HFFc6 (cell line): ENCODE results near the gene ZMAT2. TPM values are rescaled to one million over a fixed set of nuclear protein-coding genes. Genes with fewer than 3 reads are reported as not detected.

Source experiments
- DNase-seq: peaks from one replicate; pipeline ENCODE4 v3.0.0-alpha.2; 2018
- H3K27ac Mint-ChIP-seq: 2 replicates; pipeline ENCODE4 v1.8.0; 2020; ENCODE audit warnings: mild to moderate bottlenecking, mixed read lengths
- H3K27me3 Mint-ChIP-seq: 2 replicates; pipeline ENCODE4 v1.8.0; 2021; ENCODE audit warnings: mild to moderate bottlenecking, moderate library complexity, mixed read lengths; ENCODE audit not compliant: insufficient read depth
- H3K36me3 Mint-ChIP-seq: 2 replicates; pipeline ENCODE4 v1.8.0; 2021; ENCODE audit warnings: low read depth, mixed read lengths
- H3K4me1 Mint-ChIP-seq: 2 replicates; pipeline ENCODE4 v1.8.0; 2020; ENCODE audit warnings: low read depth, mixed read lengths
- H3K4me3 Mint-ChIP-seq: 2 replicates; pipeline ENCODE4 v1.8.0; 2020; ENCODE audit warnings: mild to moderate bottlenecking, moderate library complexity, mixed read lengths
- H3K9me3 Mint-ChIP-seq: 2 replicates; pipeline ENCODE4 v1.8.0; 2020; ENCODE audit warnings: mild to moderate bottlenecking, mixed read lengths
- CTCF ChIP-seq: fragments of 200-600 bp; sonication (generic); IDR thresholded peaks from 2 replicates; pipeline ENCODE4 v1.5.0; 2021; ENCODE audit warnings: antibody characterized with exemption, mild to moderate bottlenecking
- total RNA-seq, 6 experiments: library from RNA; stranded (reverse); fragmentation: NEBNext Ultra II Directional; extraction: Animal tissue kit (Norgen Biotek cat#: 25700); gene quantifications; 2 replicates in 1 of 6; 3 replicates in 5 of 6; pipeline ENCODE4 v1.2.3, GENCODE V29; 2021

Gene ZMAT2
- total RNA-seq, 6 experiments from 2014 or later: 59.1 to 68.5 (median 63.8) TPM

- no peak overlapping the region for H3K27ac Mint-ChIP-seq
- H3K27me3 Mint-ChIP-seq: no peaks in the 10 kb centered on the region; the same call in 1 of the 2 replicates
- H3K4me3 Mint-ChIP-seq: no peak overlapping the region
- no peaks in the 10 kb centered on the region for H3K4me1 Mint-ChIP-seq
- no peak for DNase-seq
- no peaks in the 10 kb centered on the region for H3K9me3 Mint-ChIP-seq
- no peak for TF ChIP-seq CTCF
- H3K36me3 Mint-ChIP-seq: peaks cover 5% of the 10 kb centered on the region; the same call in 1 of the 2 replicates
Measured at GRCh38 chr5:140677947-140678346, 22.3 kb upstream of the ZMAT2 start.

- Mint-ChIP-seq H3K27me3 (no peaks in the 10 kb centered on the region; the same call in 1 of the 2 replicates), H3K27ac (no peak overlapping the region), H3K9me3 (no peaks in the 10 kb centered on the region), H3K4me1 (no peaks in the 10 kb centered on the region), H3K36me3 (peaks cover 9% of the 10 kb centered on the region; the same call in 1 of the 2 replicates), H3K4me3 (no peak overlapping the region)
- TF ChIP-seq CTCF: no peak
- no peak for DNase-seq
Measured at GRCh38 chr5:140678993-140679392, 21.3 kb upstream of the ZMAT2 start.

GRCh38 chr5:140690376-140690932 lies 9.8 kb upstream of the ZMAT2 start:
- no peak for TF ChIP-seq CTCF
- Mint-ChIP-seq H3K27ac (peak overlapping the region; percentile 95), H3K27me3 (no peaks in the 10 kb centered on the region), H3K4me1 (peaks cover 44% of the 10 kb centered on the region), H3K4me3 (peak overlapping the region; percentile 97), H3K36me3 (peaks cover 24% of the 10 kb centered on the region), H3K9me3 (no peaks in the 10 kb centered on the region)
- no peak for DNase-seq

- H3K27me3 Mint-ChIP-seq: no peaks in the 10 kb centered on the region
- peaks cover 44% of the 10 kb centered on the region for H3K4me1 Mint-ChIP-seq
Measured at GRCh38 chr5:140690941-140691924, 9.0 kb upstream of the ZMAT2 start, which contains the start of the genes HARS1 and HARS2. HARS1 (minus strand) TSS chr5:140691370; CDS start chr5:140691304, 66 bp downstream. HARS2 (plus strand) TSS chr5:140691455; CDS start chr5:140691649, 194 bp downstream.

More at GRCh38 chr5:140690941-140691924, 9.0 kb upstream of the ZMAT2 start, which contains the start of the genes HARS1 and HARS2:
- H3K4me3 Mint-ChIP-seq: peak within 1 kb of the TSS; percentile 97
- H3K27ac Mint-ChIP-seq: peak within 1 kb of the TSS; percentile 95
- TF ChIP-seq CTCF: no peak
- peak; percentile 98 for DNase-seq
- H3K36me3 Mint-ChIP-seq: peaks cover 24% of the 10 kb centered on the region
- H3K9me3 Mint-ChIP-seq: no peaks in the 10 kb centered on the region
